RWPE1 (cell line): Measurements from ENCODE around the gene C7orf33.

Source experiments
- CTCF ChIA-PET: fragments of 350-600 bp; sonication (Branson Sonifier 250); formaldehyde crosslinking; extraction: SDS; loops from one replicate; lab custom pipeline; 2021; lab: Yijun Ruan, JAX
- POLR2A ChIA-PET: fragments of 400-600 bp; formaldehyde crosslinking; extraction: SDS; loops from one replicate; lab custom pipeline; 2020; ENCODE audit warnings: antibody characterized with exemption; ENCODE audit not compliant: low non-redundant PET; lab: Yijun Ruan, JAX
- DNase-seq: peaks from one replicate; pipeline ENCODE4 v3.0.0; 2012; ENCODE audit warnings: low spot score
- H3K27ac ChIP-seq: fragments of 450-650 bp; 2 replicates; pipeline ENCODE4 v1.5.1; 2017
- TF ChIP-seq, protein P1 (sequence below): fragments of 450-650 bp; conservative IDR thresholded peaks from 2 replicates; pipeline ENCODE4 v1.5.1; 2017; ENCODE audit warnings: low read depth, mild to moderate bottlenecking

The C7orf33 gene

DNA sequence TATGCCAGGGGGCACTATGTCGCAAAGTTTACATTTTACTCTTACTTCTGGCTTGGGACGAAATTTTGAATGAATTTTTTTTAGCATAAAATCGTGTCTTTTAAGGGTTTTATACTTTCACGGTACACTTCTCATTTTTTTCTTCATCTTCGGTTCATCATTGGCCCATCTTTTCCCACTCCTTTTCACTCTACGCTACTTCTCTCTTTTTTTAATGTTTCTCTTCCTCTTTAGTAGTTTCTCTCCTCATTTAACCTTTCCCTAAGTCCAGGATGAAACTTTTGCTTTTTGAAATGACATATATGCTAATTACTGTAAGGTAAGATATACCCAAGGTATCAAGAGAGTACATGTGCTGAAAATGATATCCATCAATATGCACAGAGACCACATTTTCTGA lies 39.5 kb downstream of the C7orf33 start:
- ChIA-PET POLR2A (no interaction called here), CTCF (no interaction called here)
- no peak for DNase-seq
- TF ChIP-seq, protein P1, sequence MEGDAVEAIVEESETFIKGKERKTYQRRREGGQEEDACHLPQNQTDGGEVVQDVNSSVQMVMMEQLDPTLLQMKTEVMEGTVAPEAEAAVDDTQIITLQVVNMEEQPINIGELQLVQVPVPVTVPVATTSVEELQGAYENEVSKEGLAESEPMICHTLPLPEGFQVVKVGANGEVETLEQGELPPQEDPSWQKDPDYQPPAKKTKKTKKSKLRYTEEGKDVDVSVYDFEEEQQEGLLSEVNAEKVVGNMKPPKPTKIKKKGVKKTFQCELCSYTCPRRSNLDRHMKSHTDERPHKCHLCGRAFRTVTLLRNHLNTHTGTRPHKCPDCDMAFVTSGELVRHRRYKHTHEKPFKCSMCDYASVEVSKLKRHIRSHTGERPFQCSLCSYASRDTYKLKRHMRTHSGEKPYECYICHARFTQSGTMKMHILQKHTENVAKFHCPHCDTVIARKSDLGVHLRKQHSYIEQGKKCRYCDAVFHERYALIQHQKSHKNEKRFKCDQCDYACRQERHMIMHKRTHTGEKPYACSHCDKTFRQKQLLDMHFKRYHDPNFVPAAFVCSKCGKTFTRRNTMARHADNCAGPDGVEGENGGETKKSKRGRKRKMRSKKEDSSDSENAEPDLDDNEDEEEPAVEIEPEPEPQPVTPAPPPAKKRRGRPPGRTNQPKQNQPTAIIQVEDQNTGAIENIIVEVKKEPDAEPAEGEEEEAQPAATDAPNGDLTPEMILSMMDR: no peak
- no peak overlapping the region for H3K27ac ChIP-seq

DNA sequence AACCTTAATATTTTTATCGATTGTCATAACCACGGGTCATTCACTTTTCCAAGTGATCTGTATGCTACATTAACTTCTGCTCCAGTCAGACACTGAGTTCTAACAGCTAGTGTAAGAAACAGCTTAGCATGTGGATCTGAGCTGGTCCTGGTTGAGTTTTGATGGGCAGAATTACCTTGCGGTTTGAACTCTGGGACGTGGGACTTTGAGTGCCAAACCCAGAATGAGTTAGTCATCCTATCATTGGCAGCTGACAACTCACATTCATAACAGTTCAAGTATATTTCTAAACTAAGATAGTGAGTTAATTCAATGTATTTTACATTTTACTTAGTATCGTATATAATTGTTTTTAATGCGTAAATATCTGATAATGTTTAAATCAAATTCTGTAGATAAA lies 43.2 kb downstream of the C7orf33 start:
- no peak for DNase-seq
- TF ChIP-seq, protein P1: no peak
- POLR2A ChIA-PET: no interaction called here
- no peak overlapping the region for H3K27ac ChIP-seq
- CTCF ChIA-PET: interaction anchor here (0.6 kb wide), 1 partner anchor 97 kb away, joined by 4 read pairs; no protein-coding TSS in a partner anchor

DNA sequence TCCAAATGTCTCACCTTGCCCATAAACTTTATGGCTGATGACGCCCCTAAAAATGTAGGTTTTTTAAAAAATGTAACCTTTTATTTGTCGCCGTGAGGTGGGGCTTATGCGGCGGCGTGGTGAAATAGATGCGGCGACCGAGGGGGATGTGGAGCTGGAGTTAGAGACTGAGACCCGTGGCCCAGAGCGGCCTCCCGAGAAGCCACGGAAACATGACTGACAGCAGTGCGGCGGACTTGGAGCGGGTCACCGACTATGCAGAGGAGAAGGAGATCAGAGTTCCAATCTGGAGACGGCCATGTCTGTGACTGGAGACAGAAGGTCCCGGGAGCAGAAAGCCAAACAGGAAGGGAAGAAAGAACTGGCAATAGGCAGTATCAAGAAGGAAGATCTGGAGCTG lies 46.5 kb downstream of the C7orf33 start:
- DNase-seq: no peak
- TF ChIP-seq, protein P1: no peak
- ChIA-PET CTCF (no interaction called here), POLR2A (no interaction called here)
- no peak overlapping the region for H3K27ac ChIP-seq

DNA sequence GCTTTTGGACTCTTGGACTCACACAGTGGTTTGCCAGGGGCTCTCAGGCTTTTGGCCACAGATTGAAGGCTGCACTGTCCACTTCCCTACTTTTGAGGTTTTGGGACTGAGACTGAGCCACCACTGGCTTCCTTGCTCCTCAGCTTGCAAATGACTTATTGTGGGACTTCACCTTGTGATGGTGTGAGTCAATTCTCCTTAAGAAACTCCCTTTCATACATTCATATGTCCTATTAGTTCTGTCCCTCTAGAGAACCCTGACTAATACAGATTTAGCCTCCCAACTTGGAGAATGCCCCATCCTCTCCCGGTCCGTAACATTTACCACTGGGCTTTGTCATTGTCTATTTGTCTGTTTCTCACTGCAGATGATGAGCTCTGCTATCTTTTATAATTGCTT lies 55.3 kb downstream of the C7orf33 start:
- ChIA-PET CTCF (no interaction called here), POLR2A (no interaction called here)
- TF ChIP-seq, protein P1: no peak
- DNase-seq: no peak
- no peak overlapping the region for H3K27ac ChIP-seq

DNA sequence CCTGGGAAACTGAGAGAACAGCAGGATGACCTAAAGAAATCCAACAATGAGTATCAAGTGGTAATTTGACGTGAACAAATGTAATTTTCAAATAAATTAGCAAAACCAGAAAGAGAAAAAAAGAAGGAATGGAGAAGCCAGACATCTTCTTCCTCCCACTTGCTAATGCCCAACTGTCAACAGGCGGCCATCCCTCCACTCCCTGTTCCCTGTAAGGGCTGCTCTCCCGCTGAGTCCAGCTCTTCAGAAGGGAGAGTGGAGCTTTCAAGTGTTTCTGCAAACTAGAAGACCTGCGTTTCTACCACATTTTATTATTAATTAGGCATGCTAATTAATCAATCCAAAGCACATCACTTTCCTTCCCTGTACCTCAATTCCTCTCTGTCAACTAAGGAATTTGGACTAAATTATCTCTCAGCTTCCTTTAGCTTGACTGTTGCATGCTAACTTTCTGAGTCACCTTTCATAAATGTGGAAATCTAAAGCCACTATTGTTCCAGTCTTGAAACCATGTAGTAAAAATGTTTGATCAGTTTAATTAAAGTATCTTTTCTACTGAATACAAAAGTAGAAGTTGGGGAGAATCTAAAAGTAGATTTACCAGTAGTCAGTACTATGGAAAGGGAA lies 59.8 kb downstream of the C7orf33 start:
- TF ChIP-seq, protein P1: no peak
- no peak overlapping the region for H3K27ac ChIP-seq
- CTCF ChIA-PET: no interaction called here
- POLR2A ChIA-PET: no interaction called here
- DNase-seq: peak; percentile 19

DNA sequence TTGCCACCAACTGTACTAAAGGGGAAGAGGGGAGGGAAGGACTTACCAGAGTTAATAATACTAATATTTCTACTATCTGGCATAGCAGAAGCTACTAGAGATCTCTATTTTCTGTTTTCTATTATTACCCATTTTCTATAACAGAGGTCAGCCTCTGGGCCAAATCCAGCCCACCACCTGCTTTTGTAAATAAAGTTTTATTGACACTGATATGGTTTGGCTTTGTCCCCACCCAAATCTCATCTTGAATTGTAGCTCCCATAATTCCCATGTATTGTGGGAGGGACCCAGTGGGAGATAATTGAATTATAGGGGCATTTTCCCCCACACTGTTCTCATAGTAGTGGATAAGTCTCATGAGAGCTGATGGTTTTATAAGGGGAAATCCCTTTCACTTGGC lies 62.2 kb downstream of the C7orf33 start:
- TF ChIP-seq, protein P1: no peak

More for the DNA sequence above, 62.2 kb downstream of the C7orf33 start:
- CTCF ChIA-PET: no interaction called here
- DNase-seq: no peak
- POLR2A ChIA-PET: no interaction called here
- H3K27ac ChIP-seq: no peak overlapping the region
